ENCODE data around the gene KRT34.

The KRT34 gene

DNA sequence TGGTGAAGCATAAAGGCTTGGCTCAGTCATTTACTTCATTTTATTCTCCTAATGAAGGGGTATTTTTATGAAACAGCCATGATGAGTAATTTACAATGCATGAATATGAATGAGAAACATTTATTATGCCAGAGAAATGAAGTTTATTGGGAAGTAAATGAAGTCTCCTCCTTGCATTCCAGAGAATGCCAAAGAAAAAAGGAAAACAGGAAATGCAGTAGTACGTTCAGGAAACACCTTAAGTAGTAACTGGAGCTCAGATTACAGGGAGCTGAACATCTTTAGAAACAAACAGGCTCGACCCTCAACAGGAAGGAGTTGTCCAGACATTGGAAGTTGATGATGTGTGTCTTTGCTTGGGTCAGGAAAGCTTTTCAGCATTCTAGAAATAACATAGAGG is 4.6 kb downstream of the KRT34 start:
- Histone ChIP-seq H3K4me3 (ENCODE audit: low read depth, low read length) (no peak overlapping the region), H3K4me1 (ENCODE audit: control insufficient read depth, insufficient read depth, low read length) (no peaks in the 10 kb centered on the region), H3K27ac (ENCODE audit: extremely low read depth, low read depth, low read length) (no peak overlapping the region), H3K36me3 (ENCODE audit: control insufficient read depth in 2 of 2, insufficient read depth in 1 of 2, low read length in 2 of 2) (no peaks in the 10 kb centered on the region), H3K9me3 (ENCODE audit: control insufficient read depth, insufficient read depth, low read depth, low read length) (no peaks in the 10 kb centered on the region)
- TF ChIP-seq BCL11A (tag by site-specific recombination; IDR thresholded peaks at IDR 0.05; ENCODE audit: low read depth), result no peak
- TF ChIP-seq, protein P1, sequence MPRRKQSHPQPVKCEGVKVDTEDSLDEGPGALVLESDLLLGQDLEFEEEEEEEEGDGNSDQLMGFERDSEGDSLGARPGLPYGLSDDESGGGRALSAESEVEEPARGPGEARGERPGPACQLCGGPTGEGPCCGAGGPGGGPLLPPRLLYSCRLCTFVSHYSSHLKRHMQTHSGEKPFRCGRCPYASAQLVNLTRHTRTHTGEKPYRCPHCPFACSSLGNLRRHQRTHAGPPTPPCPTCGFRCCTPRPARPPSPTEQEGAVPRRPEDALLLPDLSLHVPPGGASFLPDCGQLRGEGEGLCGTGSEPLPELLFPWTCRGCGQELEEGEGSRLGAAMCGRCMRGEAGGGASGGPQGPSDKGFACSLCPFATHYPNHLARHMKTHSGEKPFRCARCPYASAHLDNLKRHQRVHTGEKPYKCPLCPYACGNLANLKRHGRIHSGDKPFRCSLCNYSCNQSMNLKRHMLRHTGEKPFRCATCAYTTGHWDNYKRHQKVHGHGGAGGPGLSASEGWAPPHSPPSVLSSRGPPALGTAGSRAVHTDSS (tag by site-specific recombination; IDR thresholded peaks at IDR 0.05), result no peak
- CTCF ChIA-PET, result interaction anchor here (1.3 to 1.5 kb wide), 2 partner anchors 55 to 291 kb away, joined by 3 read pairs; no protein-coding TSS in a partner anchor
- POLR2A ChIA-PET, result no interaction called here

DNA sequence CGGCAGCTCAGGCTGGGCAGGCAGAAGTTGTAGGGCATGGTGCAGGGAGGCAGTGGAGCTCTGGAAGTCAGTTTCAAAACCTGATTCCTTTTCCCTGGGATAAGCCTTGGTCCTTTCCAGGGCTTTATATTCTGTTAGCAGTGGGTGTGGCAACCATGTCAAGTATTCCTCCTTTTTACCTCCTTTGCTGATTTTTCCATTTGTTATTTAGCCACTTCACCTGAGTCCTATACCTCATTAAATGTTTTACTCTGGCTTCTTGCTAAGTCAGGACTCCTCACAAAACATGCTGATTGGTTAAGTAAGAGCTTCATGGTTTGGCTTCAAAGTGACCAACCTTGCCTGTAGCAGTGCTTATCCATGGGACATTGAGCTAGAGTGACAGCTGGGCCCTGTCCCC is 12.4 kb downstream of the KRT34 start, which contains the start of gene KRT33B:
KRT33B (minus strand) TSS at position 101 of the 400 bp plus-strand sequence; CDS start at position 38, 63 bp downstream.
- CTCF ChIA-PET, result interaction anchor here (0.7 kb wide), 1 partner anchor 279 kb away, joined by 3 read pairs; no protein-coding TSS in a partner anchor
- Histone ChIP-seq H3K4me1 (ENCODE audit: control insufficient read depth, insufficient read depth, low read length) (no peaks in the 10 kb centered on the region), H3K4me3 (ENCODE audit: low read depth, low read length) (no peak within 1 kb of the TSS), H3K9me3 (ENCODE audit: control insufficient read depth, insufficient read depth, low read depth, low read length) (no peaks in the 10 kb centered on the region), H3K27ac (ENCODE audit: extremely low read depth, low read depth, low read length) (no peak within 1 kb of the TSS), H3K36me3 (ENCODE audit: control insufficient read depth in 2 of 2, insufficient read depth in 1 of 2, low read length in 2 of 2) (no peaks in the 10 kb centered on the region)
- TF ChIP-seq GLI2 (tag by site-specific recombination; IDR thresholded peaks at IDR 0.05; ENCODE audit: borderline replicate concordance, low read depth), result no peak
- POLR2A ChIA-PET, result interaction anchor here (0.6 kb wide), 1 partner anchor 19 kb away, joined by 6 read pairs; the partner anchor contains the start of gene KRT33A

DNA sequence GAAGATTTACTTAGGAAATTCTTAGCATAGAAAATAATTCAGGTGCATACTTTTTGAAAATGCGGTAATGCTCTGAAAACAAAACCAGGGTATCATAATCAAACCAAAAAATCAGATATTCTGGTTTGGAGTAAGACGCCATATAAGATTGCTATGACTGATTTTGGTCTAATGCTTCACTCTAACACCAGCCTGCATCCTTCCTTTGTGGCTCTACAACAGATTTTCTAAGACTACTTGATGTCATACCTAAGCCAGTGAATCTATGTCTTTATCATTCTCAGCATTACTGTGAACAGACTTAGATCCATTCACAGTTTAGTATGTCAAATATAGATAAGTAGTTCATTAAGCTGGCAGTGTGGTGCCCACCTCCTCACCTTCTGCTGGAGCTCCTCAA is 13.1 kb downstream of the KRT34 start:
- CTCF ChIA-PET, result interaction anchor here (1.8 to 2.1 kb wide), 2 partner anchors 35 to 180 kb away, joined by 5 to 9 read pairs; no protein-coding TSS in a partner anchor

More for the DNA sequence above, 13.1 kb downstream of the KRT34 start:
- Histone ChIP-seq H3K4me3 (ENCODE audit: low read depth, low read length) (no peak overlapping the region), H3K27ac (ENCODE audit: extremely low read depth, low read depth, low read length) (no peak overlapping the region), H3K36me3 (ENCODE audit: control insufficient read depth in 2 of 2, insufficient read depth in 1 of 2, low read length in 2 of 2) (no peaks in the 10 kb centered on the region), H3K9me3 (ENCODE audit: control insufficient read depth, insufficient read depth, low read depth, low read length) (no peaks in the 10 kb centered on the region), H3K4me1 (ENCODE audit: control insufficient read depth, insufficient read depth, low read length) (no peaks in the 10 kb centered on the region)
- TF ChIP-seq, protein P2, sequence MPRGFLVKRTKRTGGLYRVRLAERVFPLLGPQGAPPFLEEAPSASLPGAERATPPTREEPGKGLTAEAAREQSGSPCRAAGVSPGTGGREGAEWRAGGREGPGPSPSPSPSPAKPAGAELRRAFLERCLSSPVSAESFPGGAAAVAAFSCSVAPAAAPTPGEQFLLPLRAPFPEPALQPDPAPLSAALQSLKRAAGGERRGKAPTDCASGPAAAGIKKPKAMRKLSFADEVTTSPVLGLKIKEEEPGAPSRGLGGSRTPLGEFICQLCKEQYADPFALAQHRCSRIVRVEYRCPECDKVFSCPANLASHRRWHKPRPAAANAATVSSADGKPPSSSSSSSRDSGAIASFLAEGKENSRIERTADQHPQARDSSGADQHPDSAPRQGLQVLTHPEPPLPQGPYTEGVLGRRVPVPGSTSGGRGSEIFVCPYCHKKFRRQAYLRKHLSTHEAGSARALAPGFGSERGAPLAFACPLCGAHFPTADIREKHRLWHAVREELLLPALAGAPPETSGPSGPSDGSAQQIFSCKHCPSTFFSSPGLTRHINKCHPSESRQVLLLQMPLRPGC (tag by site-specific recombination; IDR thresholded peaks at IDR 0.05), result no peak
- TF ChIP-seq ZNF274 (IDR thresholded peaks at IDR 0.05; ENCODE audit: low read length) (no peak), ZNF274 (tag by site-specific recombination; IDR thresholded peaks at IDR 0.05; ENCODE audit: borderline replicate concordance) (no peak), ZNF654 (tag by site-specific recombination; IDR thresholded peaks at IDR 0.05; ENCODE audit: low read depth) (no peak), ZNF629 (tag by site-specific recombination; IDR thresholded peaks at IDR 0.05) (no peak), ZNF266 (tag by site-specific recombination; IDR thresholded peaks at IDR 0.05; ENCODE audit: low read depth) (no peak), ZNF544 (tag by site-specific recombination; IDR thresholded peaks at IDR 0.05) (no peak), EGR2 (tag by site-specific recombination; IDR thresholded peaks at IDR 0.05; ENCODE audit: low read depth) (no peak), ZNF223 (tag by site-specific recombination; IDR thresholded peaks at IDR 0.05) (no peak), ZNF341 (tag by site-specific recombination; IDR thresholded peaks at IDR 0.05; ENCODE audit: low read depth) (no peak), ZBTB20 (tag by site-specific recombination; IDR thresholded peaks at IDR 0.05) (no peak), ZNF768 (tag by site-specific recombination; IDR thresholded peaks at IDR 0.05) (no peak)
- TF ChIP-seq, protein P3, sequence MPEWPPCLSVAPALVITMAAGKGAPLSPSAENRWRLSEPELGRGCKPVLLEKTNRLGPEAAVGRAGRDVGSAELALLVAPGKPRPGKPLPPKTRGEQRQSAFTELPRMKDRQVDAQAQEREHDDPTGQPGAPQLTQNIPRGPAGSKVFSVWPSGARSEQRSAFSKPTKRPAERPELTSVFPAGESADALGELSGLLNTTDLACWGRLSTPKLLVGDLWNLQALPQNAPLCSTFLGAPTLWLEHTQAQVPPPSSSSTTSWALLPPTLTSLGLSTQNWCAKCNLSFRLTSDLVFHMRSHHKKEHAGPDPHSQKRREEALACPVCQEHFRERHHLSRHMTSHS (tag by site-specific recombination; IDR thresholded peaks at IDR 0.05), result no peak
- TF ChIP-seq, protein P4, sequence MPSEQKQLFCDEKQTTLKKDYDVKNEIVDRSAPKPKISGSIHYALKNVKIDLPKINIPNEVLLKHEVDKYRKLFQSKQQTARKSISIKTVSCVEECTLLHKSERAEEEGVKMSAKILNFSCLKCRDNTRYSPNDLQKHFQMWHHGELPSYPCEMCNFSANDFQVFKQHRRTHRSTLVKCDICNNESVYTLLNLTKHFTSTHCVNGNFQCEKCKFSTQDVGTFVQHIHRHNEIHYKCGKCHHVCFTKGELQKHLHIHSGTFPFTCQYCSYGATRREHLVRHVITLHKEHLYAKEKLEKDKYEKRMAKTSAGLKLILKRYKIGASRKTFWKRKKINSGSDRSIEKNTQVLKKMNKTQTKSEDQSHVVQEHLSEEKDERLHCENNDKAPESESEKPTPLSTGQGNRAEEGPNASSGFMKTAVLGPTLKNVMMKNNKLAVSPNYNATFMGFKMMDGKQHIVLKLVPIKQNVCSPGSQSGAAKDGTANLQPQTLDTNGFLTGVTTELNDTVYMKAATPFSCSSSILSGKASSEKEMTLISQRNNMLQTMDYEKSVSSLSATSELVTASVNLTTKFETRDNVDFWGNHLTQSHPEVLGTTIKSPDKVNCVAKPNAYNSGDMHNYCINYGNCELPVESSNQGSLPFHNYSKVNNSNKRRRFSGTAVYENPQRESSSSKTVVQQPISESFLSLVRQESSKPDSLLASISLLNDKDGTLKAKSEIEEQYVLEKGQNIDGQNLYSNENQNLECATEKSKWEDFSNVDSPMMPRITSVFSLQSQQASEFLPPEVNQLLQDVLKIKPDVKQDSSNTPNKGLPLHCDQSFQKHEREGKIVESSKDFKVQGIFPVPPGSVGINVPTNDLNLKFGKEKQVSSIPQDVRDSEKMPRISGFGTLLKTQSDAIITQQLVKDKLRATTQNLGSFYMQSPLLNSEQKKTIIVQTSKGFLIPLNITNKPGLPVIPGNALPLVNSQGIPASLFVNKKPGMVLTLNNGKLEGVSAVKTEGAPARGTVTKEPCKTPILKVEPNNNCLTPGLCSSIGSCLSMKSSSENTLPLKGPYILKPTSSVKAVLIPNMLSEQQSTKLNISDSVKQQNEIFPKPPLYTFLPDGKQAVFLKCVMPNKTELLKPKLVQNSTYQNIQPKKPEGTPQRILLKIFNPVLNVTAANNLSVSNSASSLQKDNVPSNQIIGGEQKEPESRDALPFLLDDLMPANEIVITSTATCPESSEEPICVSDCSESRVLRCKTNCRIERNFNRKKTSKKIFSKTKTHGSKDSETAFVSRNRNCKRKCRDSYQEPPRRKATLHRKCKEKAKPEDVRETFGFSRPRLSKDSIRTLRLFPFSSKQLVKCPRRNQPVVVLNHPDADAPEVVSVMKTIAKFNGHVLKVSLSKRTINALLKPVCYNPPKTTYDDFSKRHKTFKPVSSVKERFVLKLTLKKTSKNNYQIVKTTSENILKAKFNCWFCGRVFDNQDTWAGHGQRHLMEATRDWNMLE (tag by site-specific recombination; conservative IDR thresholded peaks at IDR 0.05; ENCODE audit: low read depth), result no peak
- TF ChIP-seq, protein P5, sequence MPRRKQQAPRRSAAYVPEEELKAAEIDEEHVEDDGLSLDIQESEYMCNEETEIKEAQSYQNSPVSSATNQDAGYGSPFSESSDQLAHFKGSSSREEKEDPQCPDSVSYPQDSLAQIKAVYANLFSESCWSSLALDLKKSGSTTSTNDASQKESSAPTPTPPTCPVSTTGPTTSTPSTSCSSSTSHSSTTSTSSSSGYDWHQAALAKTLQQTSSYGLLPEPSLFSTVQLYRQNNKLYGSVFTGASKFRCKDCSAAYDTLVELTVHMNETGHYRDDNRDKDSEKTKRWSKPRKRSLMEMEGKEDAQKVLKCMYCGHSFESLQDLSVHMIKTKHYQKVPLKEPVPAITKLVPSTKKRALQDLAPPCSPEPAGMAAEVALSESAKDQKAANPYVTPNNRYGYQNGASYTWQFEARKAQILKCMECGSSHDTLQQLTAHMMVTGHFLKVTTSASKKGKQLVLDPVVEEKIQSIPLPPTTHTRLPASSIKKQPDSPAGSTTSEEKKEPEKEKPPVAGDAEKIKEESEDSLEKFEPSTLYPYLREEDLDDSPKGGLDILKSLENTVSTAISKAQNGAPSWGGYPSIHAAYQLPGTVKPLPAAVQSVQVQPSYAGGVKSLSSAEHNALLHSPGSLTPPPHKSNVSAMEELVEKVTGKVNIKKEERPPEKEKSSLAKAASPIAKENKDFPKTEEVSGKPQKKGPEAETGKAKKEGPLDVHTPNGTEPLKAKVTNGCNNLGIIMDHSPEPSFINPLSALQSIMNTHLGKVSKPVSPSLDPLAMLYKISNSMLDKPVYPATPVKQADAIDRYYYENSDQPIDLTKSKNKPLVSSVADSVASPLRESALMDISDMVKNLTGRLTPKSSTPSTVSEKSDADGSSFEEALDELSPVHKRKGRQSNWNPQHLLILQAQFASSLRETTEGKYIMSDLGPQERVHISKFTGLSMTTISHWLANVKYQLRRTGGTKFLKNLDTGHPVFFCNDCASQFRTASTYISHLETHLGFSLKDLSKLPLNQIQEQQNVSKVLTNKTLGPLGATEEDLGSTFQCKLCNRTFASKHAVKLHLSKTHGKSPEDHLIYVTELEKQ (tag by site-specific recombination; IDR thresholded peaks at IDR 0.05; ENCODE audit: borderline replicate concordance), result no peak
- POLR2A ChIA-PET, result no interaction called here

All from HEK293 (cell line).